ENCODE measurements around the gene SCP2.

SCP2 gene

DNA sequence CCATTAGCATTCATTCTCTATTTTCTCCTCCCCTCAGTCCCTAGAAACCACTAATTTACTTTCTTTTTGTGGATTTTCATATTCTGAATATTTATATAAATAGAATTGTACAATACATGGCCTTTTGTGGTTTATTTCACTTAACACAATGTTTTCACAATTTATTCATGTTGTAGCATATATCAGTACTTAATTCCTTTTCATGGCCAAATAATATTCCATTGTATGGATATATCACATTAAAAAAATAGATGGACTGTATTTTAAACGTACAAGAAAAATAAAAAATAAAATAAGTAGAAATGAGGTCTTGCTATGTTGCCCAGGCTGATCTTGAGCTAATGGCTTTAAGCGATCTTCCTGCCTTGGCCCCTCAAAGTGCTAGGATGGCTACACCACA lies 25.0 kb downstream of the SCP2 start:
- H2BK15ac ChIP-seq (ENCODE audit: low read depth, poor library complexity, severe bottlenecking): no peak overlapping the region
- H4K91ac ChIP-seq (ENCODE audit: low read length): no peak overlapping the region
- no peak overlapping the region for H2BK120ac ChIP-seq (ENCODE audit: low read depth, low read length)
- no peak overlapping the region for H3K4me2 ChIP-seq (ENCODE audit: low read length, poor library complexity, severe bottlenecking)
- no peak overlapping the region for H3K9ac ChIP-seq (ENCODE audit: low read length)
- H3K4me1 ChIP-seq (ENCODE audit: control insufficient read depth, insufficient read depth, low read depth, low read length): peaks cover 2% of the 10 kb centered on the region
- H3K79me1 ChIP-seq (replicated peaks; ENCODE audit: low read length, poor library complexity, severe bottlenecking): no peaks in the 10 kb centered on the region
- no peak overlapping the region for H2BK5ac ChIP-seq (ENCODE audit: low read depth, low read length, poor library complexity, severe bottlenecking)
- H3K14ac ChIP-seq (ENCODE audit: low read length in 2 of 2): no peak overlapping the region
- H4K8ac ChIP-seq (ENCODE audit: low read length): no peak overlapping the region
- H3K4ac ChIP-seq (ENCODE audit: low read depth in 1 of 2, low read length in 2 of 2): no peak overlapping the region
- H3K9me3 ChIP-seq (ENCODE audit: control insufficient read depth, low read length): no peaks in the 10 kb centered on the region
- WGBS: 86% methylated on average over 2 of the region's 2 CpGs
- H3K4me3 ChIP-seq (ENCODE audit: insufficient read depth in 1 of 2, low read depth in 1 of 2, low read length in 2 of 2): no peak overlapping the region
- peaks cover 0 to 33% of the 10 kb centered on the region in 2 experiments for H3K36me3 ChIP-seq (ENCODE audit: control insufficient read depth in 1 of 2, insufficient read depth in 2 of 2, low read depth in 1 of 2, low read length in 2 of 2)
- H3K27ac ChIP-seq (ENCODE audit: low read length, poor library complexity, severe bottlenecking): no peak overlapping the region
- H2BK12ac ChIP-seq (ENCODE audit: low read length in 2 of 2): no peak overlapping the region
- H2AK5ac ChIP-seq (ENCODE audit: low read length, severe bottlenecking): no peak overlapping the region
- H3K23ac ChIP-seq (ENCODE audit: low read length in 2 of 2): no peak overlapping the region
- H3K27me3 ChIP-seq (ENCODE audit: control insufficient read depth in 1 of 2, insufficient read depth in 1 of 2, low read length in 2 of 2): no peaks in the 10 kb centered on the region
- no peak for DNase-seq
- no peak overlapping the region for H3K18ac ChIP-seq (ENCODE audit: low read depth in 1 of 2, low read length in 2 of 2)
- no peak overlapping the region for H2AFZ ChIP-seq (ENCODE audit: low read depth, low read length)

DNA sequence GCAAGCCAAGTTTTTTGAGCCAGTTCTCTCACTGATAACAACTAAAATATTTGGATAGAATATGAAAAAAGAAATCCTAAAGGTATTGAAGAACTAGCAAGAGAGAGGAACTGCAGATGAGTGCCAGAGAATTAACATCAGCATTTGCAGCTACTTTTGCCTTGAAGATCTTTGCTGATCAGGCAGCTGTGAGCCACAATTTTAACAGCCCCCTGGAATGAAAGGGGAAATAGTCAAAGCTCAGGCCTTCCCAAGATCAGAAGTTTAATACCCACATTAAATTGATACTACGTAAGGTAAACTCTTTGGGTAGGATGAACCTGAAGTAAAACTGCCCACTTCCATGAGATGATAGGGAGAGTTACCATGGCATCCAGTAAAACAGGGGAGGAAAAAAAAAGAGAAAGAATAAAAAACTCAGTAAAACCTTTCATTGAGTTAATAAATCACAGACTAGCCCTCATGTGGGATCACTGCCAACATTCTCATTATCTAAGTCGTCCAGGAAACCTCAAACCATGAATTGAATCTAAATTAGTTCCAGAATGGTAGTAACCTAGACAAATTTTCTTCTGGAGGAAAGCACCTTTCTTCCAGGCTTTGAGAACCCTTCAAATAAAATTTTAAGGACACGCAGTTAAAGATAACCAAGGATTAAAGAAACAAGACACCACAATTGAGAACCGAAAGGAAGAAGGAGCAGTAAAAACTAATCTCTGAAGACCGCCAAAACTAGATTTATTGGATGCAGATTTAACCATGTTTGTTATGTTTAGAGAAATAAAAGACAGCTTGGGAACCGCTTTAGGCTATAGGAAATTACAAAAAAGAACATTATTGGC lies 28.3 kb downstream of the SCP2 start:
- H3K36me3 ChIP-seq (ENCODE audit: control insufficient read depth in 1 of 2, insufficient read depth in 2 of 2, low read depth in 1 of 2, low read length in 2 of 2): peaks cover 0 to 25% of the 10 kb centered on the region in 2 experiments
- H2BK120ac ChIP-seq (ENCODE audit: low read depth, low read length): no peak overlapping the region
- no peak overlapping the region for H2AK5ac ChIP-seq (ENCODE audit: low read length, severe bottlenecking)
- no peak overlapping the region for H2BK15ac ChIP-seq (ENCODE audit: low read depth, poor library complexity, severe bottlenecking)
- DNase-seq: peak; percentile 70
- no peak overlapping the region for H4K91ac ChIP-seq (ENCODE audit: low read length)
- peak overlapping the region; percentile 69 for H3K9ac ChIP-seq (ENCODE audit: low read length)
- H3K18ac ChIP-seq (ENCODE audit: low read depth in 1 of 2, low read length in 2 of 2): no peak overlapping the region
- no peaks in the 10 kb centered on the region for H3K9me3 ChIP-seq (ENCODE audit: control insufficient read depth, low read length)
- no peak overlapping the region for H3K4ac ChIP-seq (ENCODE audit: low read depth in 1 of 2, low read length in 2 of 2)
- no peak overlapping the region for H3K14ac ChIP-seq (ENCODE audit: low read length in 2 of 2)
- no peaks in the 10 kb centered on the region for H3K79me1 ChIP-seq (replicated peaks; ENCODE audit: low read length, poor library complexity, severe bottlenecking)
- peaks cover 2% of the 10 kb centered on the region for H3K4me1 ChIP-seq (ENCODE audit: control insufficient read depth, insufficient read depth, low read depth, low read length)
- no peak overlapping the region for H2BK12ac ChIP-seq (ENCODE audit: low read length in 2 of 2)
- H2BK5ac ChIP-seq (ENCODE audit: low read depth, low read length, poor library complexity, severe bottlenecking): no peak overlapping the region
- H3K23ac ChIP-seq (ENCODE audit: low read length in 2 of 2): no peak overlapping the region
- H4K8ac ChIP-seq (ENCODE audit: low read length): no peak overlapping the region
- peak overlapping the region in 1 of 2 experiments; percentile 19 for H3K4me3 ChIP-seq (ENCODE audit: insufficient read depth in 1 of 2, low read depth in 1 of 2, low read length in 2 of 2)
- 56% methylated on average over 4 of the region's 6 CpGs for WGBS
- H3K4me2 ChIP-seq (ENCODE audit: low read length, poor library complexity, severe bottlenecking): peak overlapping the region; percentile 68
- no peaks in the 10 kb centered on the region for H3K27me3 ChIP-seq (ENCODE audit: control insufficient read depth in 1 of 2, insufficient read depth in 1 of 2, low read length in 2 of 2)
- H3K27ac ChIP-seq (ENCODE audit: low read length, poor library complexity, severe bottlenecking): peak overlapping the region; percentile 72
- H2AFZ ChIP-seq (ENCODE audit: low read depth, low read length): no peak overlapping the region

DNA sequence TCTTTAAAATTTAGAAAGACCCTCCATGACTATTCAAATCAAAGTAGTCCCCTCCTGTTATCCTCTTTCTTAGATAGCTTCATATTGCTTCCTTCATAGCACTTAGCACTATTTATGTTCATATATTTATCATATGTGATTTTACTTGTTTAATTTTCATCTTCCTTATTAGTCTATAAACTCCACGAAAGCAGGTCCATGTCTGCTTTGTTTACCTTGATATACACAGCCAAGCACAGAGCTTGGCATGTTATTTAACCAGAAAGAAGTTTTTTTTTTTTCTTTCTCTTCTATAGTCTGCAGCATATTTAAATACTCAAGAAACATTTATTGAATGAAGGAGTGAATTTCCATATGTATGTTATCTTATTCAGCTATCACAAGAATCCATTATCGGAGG lies 36.0 kb downstream of the SCP2 start:
- no peak overlapping the region for H4K91ac ChIP-seq (ENCODE audit: low read length)
- no CpG with 5 or more reads among the region's 2 CpGs for WGBS
- H3K4me3 ChIP-seq (ENCODE audit: insufficient read depth in 1 of 2, low read depth in 1 of 2, low read length in 2 of 2): no peak overlapping the region
- H2AFZ ChIP-seq (ENCODE audit: low read depth, low read length): no peak overlapping the region
- H3K27ac ChIP-seq (ENCODE audit: low read length, poor library complexity, severe bottlenecking): no peak overlapping the region
- H3K9ac ChIP-seq (ENCODE audit: low read length): no peak overlapping the region
- no peak overlapping the region for H4K8ac ChIP-seq (ENCODE audit: low read length)
- no peak overlapping the region for H3K18ac ChIP-seq (ENCODE audit: low read depth in 1 of 2, low read length in 2 of 2)
- H2AK5ac ChIP-seq (ENCODE audit: low read length, severe bottlenecking): no peak overlapping the region
- H3K4me1 ChIP-seq (ENCODE audit: control insufficient read depth, insufficient read depth, low read depth, low read length): no peaks in the 10 kb centered on the region
- H3K79me1 ChIP-seq (replicated peaks; ENCODE audit: low read length, poor library complexity, severe bottlenecking): no peaks in the 10 kb centered on the region
- no peak overlapping the region for H3K14ac ChIP-seq (ENCODE audit: low read length in 2 of 2)
- H2BK5ac ChIP-seq (ENCODE audit: low read depth, low read length, poor library complexity, severe bottlenecking): no peak overlapping the region
- no peak overlapping the region for H2BK15ac ChIP-seq (ENCODE audit: low read depth, poor library complexity, severe bottlenecking)
- H3K27me3 ChIP-seq (ENCODE audit: control insufficient read depth in 1 of 2, insufficient read depth in 1 of 2, low read length in 2 of 2): no peaks in the 10 kb centered on the region
- no peak overlapping the region for H3K4ac ChIP-seq (ENCODE audit: low read depth in 1 of 2, low read length in 2 of 2)
- no peaks in the 10 kb centered on the region for H3K9me3 ChIP-seq (ENCODE audit: control insufficient read depth, low read length)
- no peak overlapping the region for H2BK120ac ChIP-seq (ENCODE audit: low read depth, low read length)
- H3K4me2 ChIP-seq (ENCODE audit: low read length, poor library complexity, severe bottlenecking): no peak overlapping the region
- H3K23ac ChIP-seq (ENCODE audit: low read length in 2 of 2): no peak overlapping the region
- peaks cover 4 to 50% of the 10 kb centered on the region in 2 experiments for H3K36me3 ChIP-seq (ENCODE audit: control insufficient read depth in 1 of 2, insufficient read depth in 2 of 2, low read depth in 1 of 2, low read length in 2 of 2)
- no peak overlapping the region for H2BK12ac ChIP-seq (ENCODE audit: low read length in 2 of 2)
- no peak for DNase-seq

DNA sequence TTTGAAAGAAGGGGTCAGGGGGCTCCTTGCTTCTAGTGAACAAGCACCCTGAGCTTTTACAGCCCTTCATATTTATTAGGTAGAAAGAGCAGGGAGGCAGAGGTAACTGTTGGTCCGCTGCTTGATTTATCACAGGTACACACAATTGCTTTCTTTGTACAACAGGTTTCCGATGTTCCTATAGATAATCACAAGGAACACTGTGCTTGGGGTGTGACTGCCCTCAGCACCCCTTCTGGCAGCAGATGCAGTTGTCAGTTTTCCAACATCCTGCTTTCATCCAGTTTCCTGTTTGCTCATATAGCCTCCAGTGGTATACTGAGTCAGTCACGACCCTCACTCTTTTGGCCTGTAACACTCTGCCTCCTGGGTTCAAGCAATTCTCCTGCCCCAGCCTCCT lies 40.6 kb downstream of the SCP2 start:
- Histone ChIP-seq H2BK120ac (ENCODE audit: low read depth, low read length) (no peak overlapping the region), H4K8ac (ENCODE audit: low read length) (no peak overlapping the region), H3K4me1 (ENCODE audit: control insufficient read depth, insufficient read depth, low read depth, low read length) (no peaks in the 10 kb centered on the region), H3K23ac (ENCODE audit: low read length in 2 of 2) (no peak overlapping the region), H4K91ac (ENCODE audit: low read length) (no peak overlapping the region), H2BK12ac (ENCODE audit: low read length in 2 of 2) (no peak overlapping the region), H3K18ac (ENCODE audit: low read depth in 1 of 2, low read length in 2 of 2) (no peak overlapping the region), H3K9ac (ENCODE audit: low read length) (no peak overlapping the region), H3K4me3 (ENCODE audit: insufficient read depth in 1 of 2, low read depth in 1 of 2, low read length in 2 of 2) (no peak overlapping the region), H2AFZ (ENCODE audit: low read depth, low read length) (no peak overlapping the region), H2BK5ac (ENCODE audit: low read depth, low read length, poor library complexity, severe bottlenecking) (no peak overlapping the region), H3K36me3 (ENCODE audit: control insufficient read depth in 1 of 2, insufficient read depth in 2 of 2, low read depth in 1 of 2, low read length in 2 of 2) (peaks cover 4 to 46% of the 10 kb centered on the region in 2 experiments), H3K27ac (ENCODE audit: low read length, poor library complexity, severe bottlenecking) (no peak overlapping the region), H3K14ac (ENCODE audit: low read length in 2 of 2) (no peak overlapping the region), H2BK15ac (ENCODE audit: low read depth, poor library complexity, severe bottlenecking) (no peak overlapping the region), H3K4ac (ENCODE audit: low read depth in 1 of 2, low read length in 2 of 2) (no peak overlapping the region), H3K4me2 (ENCODE audit: low read length, poor library complexity, severe bottlenecking) (no peak overlapping the region), H3K79me1 (replicated peaks; ENCODE audit: low read length, poor library complexity, severe bottlenecking) (no peaks in the 10 kb centered on the region), H2AK5ac (ENCODE audit: low read length, severe bottlenecking) (no peak overlapping the region), H3K9me3 (ENCODE audit: control insufficient read depth, low read length) (no peaks in the 10 kb centered on the region), H3K27me3 (ENCODE audit: control insufficient read depth in 1 of 2, insufficient read depth in 1 of 2, low read length in 2 of 2) (no peaks in the 10 kb centered on the region)
- 98% methylated on average over 2 of the region's 3 CpGs for WGBS
- no peak for DNase-seq

All from mesenchymal stem cell (in vitro differentiated cells and primary cell).